ENCODE data around the gene KCNT1. TPM values are rescaled to one million over a fixed set of nuclear protein-coding genes. Genes with fewer than 3 reads are reported as not detected.

Gene KCNT1
- total RNA-seq, 4 donors from 2014 or later, result 0.28 to 0.52 TPM; not detected in 2

DNA sequence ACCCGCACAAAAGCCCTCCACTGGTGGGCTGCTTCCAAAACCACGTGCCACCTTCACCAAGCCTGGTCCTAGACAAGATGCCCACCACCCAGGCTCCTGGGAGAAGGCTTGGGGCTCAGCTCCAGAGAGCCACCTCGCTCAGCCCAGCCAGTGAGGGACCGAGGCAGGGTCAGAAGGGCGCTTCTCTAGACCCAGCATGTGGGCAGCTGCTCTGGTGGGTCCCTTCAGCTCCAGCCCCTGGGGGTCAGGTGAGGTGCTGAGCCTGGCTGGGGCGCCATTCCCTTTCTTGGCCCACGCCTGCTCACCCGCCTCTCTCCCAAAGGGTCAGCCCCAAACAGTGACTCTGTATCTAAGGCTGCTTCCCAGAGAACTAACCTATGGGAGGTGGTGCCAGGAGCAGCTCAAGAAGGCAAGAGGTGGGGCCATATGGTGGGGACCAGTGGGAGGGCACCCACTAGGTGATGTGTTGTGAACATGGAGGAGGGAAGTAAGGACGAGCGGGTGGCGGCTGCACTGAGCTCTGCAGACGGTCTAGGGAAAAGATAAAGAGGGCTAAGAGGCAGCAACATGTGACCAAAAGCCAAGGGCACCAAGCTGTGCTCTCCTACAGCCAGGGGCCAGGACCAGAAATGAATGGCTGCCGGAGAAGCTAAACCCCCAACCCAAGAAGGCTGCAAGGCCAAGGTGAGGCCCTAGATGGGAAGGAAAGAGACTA lies 126.0 kb downstream of the KCNT1 start:
- TF ChIP-seq POLR2A (IDR thresholded peaks at IDR 0.05), result no peak
- TF ChIP-seq, protein P1, sequence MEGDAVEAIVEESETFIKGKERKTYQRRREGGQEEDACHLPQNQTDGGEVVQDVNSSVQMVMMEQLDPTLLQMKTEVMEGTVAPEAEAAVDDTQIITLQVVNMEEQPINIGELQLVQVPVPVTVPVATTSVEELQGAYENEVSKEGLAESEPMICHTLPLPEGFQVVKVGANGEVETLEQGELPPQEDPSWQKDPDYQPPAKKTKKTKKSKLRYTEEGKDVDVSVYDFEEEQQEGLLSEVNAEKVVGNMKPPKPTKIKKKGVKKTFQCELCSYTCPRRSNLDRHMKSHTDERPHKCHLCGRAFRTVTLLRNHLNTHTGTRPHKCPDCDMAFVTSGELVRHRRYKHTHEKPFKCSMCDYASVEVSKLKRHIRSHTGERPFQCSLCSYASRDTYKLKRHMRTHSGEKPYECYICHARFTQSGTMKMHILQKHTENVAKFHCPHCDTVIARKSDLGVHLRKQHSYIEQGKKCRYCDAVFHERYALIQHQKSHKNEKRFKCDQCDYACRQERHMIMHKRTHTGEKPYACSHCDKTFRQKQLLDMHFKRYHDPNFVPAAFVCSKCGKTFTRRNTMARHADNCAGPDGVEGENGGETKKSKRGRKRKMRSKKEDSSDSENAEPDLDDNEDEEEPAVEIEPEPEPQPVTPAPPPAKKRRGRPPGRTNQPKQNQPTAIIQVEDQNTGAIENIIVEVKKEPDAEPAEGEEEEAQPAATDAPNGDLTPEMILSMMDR (IDR thresholded peaks at IDR 0.05), result no peak
- Histone ChIP-seq H3K4me1 (no peaks in the 10 kb centered on the region), H3K9me3 (no peaks in the 10 kb centered on the region), H3K36me3 (no peaks in the 10 kb centered on the region), H3K27me3 (no peaks in the 10 kb centered on the region), H3K4me3 (no peak overlapping the region), H3K27ac (no peak overlapping the region)
- intact Hi-C loops (cut with DNase I; ENCODE audit: low total_unique reads), result no loop called here
- DNase-seq, result no peak

DNA sequence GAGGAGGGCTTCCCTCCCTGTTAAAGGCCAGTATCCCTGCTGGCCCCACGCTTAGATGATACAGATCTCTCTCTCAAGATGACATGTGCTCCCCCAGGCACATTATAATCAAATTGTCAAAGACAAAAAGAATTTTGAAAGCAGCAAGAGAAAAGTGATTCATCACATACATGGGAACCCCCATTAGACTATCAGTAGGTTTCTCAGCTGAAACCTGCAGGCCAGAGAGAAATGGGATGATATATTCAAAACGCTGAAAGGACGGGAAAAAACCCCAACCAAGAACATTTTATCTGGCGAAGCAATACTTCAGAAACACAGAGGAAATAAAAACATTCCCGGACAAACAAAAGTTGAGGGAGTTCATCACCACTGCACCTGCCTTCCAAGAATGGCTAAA lies 126.7 kb downstream of the KCNT1 start:
- intact Hi-C loops (cut with DNase I; ENCODE audit: low total_unique reads), result no loop called here
- Histone ChIP-seq H3K36me3 (no peaks in the 10 kb centered on the region), H3K27ac (no peak overlapping the region), H3K27me3 (no peaks in the 10 kb centered on the region), H3K4me3 (no peak overlapping the region), H3K9me3 (no peaks in the 10 kb centered on the region), H3K4me1 (no peaks in the 10 kb centered on the region)
- TF ChIP-seq POLR2A (IDR thresholded peaks at IDR 0.05), result no peak
- TF ChIP-seq, protein P1 (IDR thresholded peaks at IDR 0.05), result no peak
- DNase-seq, result no peak

DNA sequence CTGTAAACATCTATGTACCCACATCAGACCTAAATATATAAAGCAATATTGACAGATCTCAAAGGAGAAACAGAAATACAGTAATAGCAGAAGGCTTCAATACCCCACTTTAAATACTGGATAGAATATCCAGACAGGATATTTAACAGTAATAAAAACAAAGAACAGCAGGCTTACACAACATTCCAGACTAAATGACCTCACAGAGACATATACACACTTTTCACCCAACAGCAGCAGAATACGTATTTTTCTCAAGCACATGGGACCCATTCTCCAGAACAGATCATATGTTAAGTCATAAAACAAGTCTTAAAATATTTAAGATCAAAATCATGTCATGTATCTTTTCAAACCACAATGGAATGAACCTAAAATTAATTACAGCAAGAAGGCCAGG lies 128.5 kb downstream of the KCNT1 start:
- no peak for TF ChIP-seq POLR2A (IDR thresholded peaks at IDR 0.05)
- TF ChIP-seq, protein P1 (IDR thresholded peaks at IDR 0.05), result no peak
- no peak for DNase-seq
- Histone ChIP-seq H3K27me3 (no peaks in the 10 kb centered on the region), H3K9me3 (no peaks in the 10 kb centered on the region), H3K4me1 (no peaks in the 10 kb centered on the region), H3K4me3 (no peak overlapping the region), H3K36me3 (no peaks in the 10 kb centered on the region), H3K27ac (no peak overlapping the region)
- intact Hi-C loops (cut with DNase I; ENCODE audit: low total_unique reads), result no loop called here

DNA sequence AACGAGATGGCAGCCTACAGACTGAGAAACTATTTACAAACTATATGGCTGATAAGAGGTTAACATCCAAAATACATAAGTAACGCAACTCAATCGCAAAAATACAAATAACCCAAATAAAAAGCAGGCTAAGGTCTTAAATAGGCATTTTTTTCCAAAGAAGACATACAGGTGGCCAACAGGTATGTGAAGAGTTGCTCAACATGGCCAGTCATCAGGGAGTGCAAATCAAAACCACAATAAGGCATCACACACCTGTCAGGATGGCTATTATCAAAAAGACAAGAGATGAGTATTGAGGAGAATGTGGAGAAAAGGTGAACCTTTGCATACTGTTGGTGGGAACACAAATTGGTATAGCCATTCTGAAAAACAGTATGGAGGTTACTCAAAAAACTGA lies 131.9 kb downstream of the KCNT1 start:
- H3K27ac ChIP-seq, result no peak overlapping the region
- no peaks in the 10 kb centered on the region for H3K27me3 ChIP-seq
- TF ChIP-seq POLR2A (IDR thresholded peaks at IDR 0.05), result no peak
- TF ChIP-seq, protein P1 (IDR thresholded peaks at IDR 0.05), result no peak
- no peak overlapping the region for H3K4me3 ChIP-seq
- no peaks in the 10 kb centered on the region for H3K4me1 ChIP-seq
- intact Hi-C loops (cut with DNase I; ENCODE audit: low total_unique reads), result no loop called here
- H3K36me3 ChIP-seq, result no peaks in the 10 kb centered on the region
- no peak for DNase-seq
- no peaks in the 10 kb centered on the region for H3K9me3 ChIP-seq

DNA sequence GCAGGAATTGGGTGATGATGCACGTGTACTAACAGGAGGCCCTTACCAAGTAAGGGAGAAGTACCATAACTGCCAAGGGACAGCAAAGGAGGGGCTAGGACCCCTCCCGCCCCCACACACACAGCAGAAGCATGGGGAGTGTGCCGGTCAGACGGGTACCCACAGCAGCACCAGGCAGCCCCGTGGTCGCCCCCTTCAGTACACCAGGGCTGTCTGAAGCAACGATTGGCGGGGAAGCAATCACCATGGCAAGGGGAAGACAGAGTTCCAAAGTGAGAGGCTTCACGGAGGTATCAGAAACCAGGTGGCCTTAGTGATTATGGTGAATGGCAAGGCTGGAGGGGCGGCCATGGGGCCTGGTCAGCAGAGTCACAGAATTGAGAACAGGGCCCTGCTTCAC lies 133.1 kb downstream of the KCNT1 start:
- intact Hi-C loops (cut with DNase I; ENCODE audit: low total_unique reads), result no loop called here
- DNase-seq, result no peak
- no peak for TF ChIP-seq POLR2A (IDR thresholded peaks at IDR 0.05)
- TF ChIP-seq, protein P1 (IDR thresholded peaks at IDR 0.05), result no peak

More for the DNA sequence above, 133.1 kb downstream of the KCNT1 start:
- Histone ChIP-seq H3K27me3 (no peaks in the 10 kb centered on the region), H3K4me3 (no peak overlapping the region), H3K27ac (no peak overlapping the region), H3K4me1 (no peaks in the 10 kb centered on the region), H3K36me3 (no peaks in the 10 kb centered on the region), H3K9me3 (no peaks in the 10 kb centered on the region)

All from uterus (tissue), 4 donors.